T-helper 1 cell (primary cell): ENCODE measurements around the gene SGSM1.
A peak's percentile ranks its signal among the peaks of the same experiment; 100 is the strongest.
"Not testable (repeated sequence)": the region's sequence is repeated elsewhere in the genome, so short reads cannot be mapped to it uniquely, and the experiment has no call there.

Experiments used
- DNase-seq, 5 donors: peaks; one replicate each; pipeline ENCODE4 v3.0.0-alpha.2; 2012 to 2020

The SGSM1 gene

DNA sequence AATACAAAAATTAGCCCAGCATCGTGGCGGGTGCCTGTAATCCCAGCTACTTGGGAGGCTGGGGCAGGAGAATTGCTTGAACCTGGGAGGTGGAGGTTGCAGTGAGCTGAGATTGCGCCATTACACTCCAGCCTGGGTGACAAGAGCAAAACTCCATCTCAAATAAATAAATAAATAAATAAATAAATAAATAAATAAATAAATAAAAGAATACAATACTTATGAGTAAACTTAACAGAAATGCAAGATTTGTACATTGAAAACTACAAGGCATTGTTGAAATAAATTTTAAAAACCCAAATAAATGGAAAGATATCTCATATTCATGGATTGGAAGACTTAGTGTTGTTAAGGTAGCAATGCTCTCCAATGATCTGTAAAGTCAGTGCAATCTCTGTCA is 101.1 kb downstream of the SGSM1 start:
- not testable (repeated sequence) for DNase-seq

GRCh38 chr22:24920029-24920428 is 114.0 kb downstream of the SGSM1 start:
- DNase-seq, result no peak

- DNase-seq, result no peak
Observed at GRCh38 chr22:24925586-24926427, 119.8 kb downstream of the SGSM1 start.

GRCh38 chr22:24926428-24926725 is 120.4 kb downstream of the SGSM1 start:
- DNase-seq, result no peak

- no peak for DNase-seq
Observed at GRCh38 chr22:24926849-24927579, 121.0 kb downstream of the SGSM1 start.

DNA sequence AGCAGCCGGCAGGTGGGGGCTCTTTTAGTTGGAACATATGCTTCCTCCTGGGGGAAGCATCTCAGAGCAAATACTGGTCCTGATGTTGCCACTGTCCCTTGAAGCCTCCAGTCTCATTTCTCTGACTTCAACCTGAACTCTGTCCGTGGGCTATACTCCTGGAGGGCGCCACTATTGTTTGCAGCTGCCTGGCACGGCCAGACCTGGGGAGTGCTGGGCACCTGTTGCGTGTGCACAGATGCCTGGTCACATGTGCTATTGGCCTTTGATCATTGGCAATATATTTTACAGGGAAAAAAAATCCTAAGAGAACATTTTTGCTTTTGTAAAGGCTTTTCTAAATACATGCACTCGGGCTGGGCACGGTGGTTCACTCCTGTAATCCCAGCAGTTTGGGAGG is 122.3 kb downstream of the SGSM1 start:
- no peak for DNase-seq

DNA sequence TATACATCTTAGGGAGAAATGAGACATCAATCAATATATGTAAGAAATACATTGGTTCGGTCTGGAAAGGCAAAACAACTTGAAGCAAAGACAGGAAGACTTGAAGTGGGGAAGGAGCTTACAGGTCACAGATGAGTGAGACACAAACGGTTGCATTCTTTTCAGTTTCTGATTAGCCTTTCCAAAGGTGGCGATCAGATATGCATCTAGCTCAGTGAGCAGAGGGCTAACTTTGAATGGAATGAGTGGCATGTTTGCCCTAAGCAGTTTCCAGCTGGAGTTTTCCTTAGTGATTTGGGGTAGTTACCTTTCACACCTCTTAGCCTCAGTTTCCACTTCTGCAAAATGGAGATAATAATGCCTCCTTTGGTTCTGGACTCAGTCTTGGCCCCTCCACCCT is 124.7 kb downstream of the SGSM1 start:
- no peak for DNase-seq

- no peak for DNase-seq
Observed at GRCh38 chr22:24935771-24936483, 129.9 kb downstream of the SGSM1 start.

- DNase-seq, result peak in 1 of 5 donors; percentile 20
Observed at GRCh38 chr22:24937114-24937513, 131.1 kb downstream of the SGSM1 start.

- DNase-seq, result peak in 4 of 5 donors; percentile 4 to 39 (median 20)
Observed at GRCh38 chr22:24938741-24939341, 132.8 kb downstream of the SGSM1 start.

DNA sequence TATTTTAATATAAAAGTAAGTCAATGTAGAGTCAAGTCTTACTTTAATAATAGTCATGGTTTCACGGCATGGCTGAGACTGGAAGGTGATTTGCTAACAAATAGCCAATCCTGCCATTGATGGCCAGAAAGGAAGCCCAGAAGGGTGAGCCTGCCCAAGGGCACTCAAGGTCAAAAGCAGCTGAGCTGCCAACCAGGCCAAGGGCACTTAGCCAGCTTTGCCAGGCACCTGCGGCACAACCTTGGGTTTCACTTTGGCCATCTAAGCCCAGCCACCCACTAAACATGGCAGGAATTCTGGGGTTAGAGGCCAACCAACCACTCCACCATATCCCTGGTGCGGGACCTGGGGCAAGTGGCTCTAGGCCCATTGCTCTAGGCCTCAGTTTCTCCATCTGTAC is 136.3 kb downstream of the SGSM1 start:
- no peak for DNase-seq

DNA sequence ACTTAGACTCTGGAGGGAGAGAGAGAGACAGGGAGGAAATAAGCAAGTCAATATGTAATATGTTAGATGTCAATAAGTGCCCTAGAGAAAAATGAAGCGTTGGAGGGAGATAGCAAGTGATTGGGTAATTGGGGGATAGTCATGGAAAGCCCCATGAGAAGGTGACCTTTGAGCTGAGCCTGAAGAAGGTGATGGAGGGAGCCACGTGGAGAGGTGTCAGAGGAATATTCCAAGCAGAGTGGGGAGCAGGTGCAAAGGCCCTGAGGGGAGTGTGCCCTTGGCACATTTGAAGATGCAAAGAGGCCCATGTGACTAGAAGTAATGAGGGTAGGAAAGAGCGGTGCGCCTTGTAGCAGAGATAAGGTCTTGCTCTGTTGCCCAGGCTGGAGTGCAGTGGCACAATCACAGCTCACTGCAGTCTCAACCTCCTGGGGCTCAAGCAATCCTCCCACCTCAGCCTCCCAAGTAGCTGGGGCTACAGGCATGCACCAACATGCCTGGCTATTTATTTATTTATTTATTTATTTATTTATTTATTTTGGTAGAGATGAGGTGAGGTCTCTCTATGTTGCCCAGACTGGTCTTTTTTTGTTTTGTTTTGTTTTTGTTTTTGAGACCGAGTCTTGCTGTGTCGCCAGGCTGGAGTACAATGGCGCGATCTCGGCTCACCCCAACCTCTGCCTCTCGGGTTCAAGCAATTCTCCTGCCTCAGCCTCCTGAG is 138.4 kb downstream of the SGSM1 start:
- no peak for DNase-seq

- no peak for DNase-seq
Observed at GRCh38 chr22:24945430-24945829, 139.4 kb downstream of the SGSM1 start.

- no peak for DNase-seq
Observed at GRCh38 chr22:24947383-24947782, 141.4 kb downstream of the SGSM1 start.

DNA sequence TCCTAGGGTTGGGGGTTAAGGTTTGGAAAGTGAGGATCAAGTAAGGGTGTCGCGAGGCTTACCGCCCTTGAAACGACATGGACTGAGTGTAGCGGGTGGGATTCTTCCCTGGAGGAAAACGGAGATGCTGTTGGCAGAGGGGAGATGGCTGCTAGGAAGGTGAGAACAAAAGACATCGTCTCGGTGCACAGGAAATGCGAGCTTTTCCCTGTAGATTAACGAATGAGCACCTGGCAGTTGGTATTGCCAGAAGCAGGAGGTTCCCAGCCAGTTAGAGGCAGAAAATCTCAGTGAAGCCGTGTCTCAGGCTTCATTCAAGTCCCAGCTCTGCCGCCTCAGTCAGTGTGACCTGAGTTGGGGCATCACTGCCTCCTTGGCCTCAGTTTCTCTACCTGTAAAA is 141.9 kb downstream of the SGSM1 start:
- DNase-seq, result no peak

DNA sequence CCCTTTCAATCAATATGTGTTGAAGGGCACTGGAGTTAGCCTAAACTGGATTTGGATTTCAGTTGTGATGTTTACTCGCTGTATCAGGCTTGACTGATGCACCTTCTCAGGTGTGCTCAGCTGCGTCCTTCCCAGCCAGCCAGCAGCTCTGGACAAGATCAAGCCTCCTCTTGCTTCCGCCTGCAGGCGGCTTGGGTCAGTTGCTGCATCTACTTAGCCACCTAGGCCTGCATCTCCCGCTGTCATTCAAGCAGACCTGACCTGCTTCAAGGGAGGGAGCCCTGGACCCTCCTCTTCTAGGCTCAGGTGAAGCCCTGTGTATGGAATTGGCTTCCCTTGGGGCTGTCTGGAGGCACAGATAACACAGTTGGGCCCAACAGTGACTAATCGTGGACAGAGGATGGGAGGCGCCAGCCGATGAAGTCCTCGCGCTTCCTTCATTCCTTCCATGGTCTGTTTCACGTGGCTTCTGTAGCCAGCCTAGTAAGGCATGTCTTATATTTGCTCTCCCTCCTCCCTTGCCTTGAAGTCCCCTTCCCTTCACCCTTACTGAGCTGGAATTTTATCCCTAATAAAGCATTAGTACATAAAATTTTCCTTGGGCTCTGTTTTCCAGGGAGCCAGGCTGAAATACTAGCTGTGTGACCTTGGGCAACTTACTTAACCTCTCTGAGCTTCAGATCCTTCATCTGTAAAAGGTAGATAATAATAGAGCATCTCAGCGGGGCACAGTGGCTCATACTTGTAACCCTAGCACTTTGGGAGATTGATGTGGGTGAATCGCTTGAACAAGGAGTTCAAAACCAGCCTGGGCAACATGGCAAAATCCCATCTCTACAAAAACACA is 142.6 kb downstream of the SGSM1 start:
- DNase-seq, result no peak

DNA sequence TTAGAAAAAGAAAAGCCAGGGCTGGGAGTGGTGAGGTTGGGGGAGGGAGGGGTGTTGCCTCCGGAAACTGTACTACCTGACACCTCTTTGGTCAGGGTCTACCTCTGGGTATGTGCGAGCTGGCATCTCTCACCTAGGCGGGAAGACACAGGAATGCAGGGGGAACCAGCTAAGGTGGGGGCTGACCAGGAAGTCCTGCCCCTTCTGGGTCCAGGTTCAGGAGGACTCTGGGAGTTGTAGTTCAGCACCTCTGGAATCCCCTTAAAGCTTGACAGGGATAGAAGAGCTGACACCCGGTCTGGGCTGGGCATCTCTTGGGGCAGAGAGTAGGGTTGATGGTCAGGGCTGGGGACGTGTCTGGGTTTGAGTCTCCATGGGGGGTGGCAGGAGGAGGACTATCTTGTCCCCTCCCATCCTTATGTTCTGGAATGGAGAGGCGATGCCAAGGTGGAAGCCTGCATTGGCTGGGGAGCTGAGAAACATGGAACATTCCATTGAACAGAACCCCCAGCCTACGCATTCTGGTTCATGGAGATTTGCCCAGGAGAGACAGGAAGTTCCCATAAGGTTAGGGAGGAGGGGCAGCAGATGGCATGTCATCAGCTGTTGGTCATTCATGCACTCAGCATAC is 144.4 kb downstream of the SGSM1 start:
- DNase-seq, result no peak

DNA sequence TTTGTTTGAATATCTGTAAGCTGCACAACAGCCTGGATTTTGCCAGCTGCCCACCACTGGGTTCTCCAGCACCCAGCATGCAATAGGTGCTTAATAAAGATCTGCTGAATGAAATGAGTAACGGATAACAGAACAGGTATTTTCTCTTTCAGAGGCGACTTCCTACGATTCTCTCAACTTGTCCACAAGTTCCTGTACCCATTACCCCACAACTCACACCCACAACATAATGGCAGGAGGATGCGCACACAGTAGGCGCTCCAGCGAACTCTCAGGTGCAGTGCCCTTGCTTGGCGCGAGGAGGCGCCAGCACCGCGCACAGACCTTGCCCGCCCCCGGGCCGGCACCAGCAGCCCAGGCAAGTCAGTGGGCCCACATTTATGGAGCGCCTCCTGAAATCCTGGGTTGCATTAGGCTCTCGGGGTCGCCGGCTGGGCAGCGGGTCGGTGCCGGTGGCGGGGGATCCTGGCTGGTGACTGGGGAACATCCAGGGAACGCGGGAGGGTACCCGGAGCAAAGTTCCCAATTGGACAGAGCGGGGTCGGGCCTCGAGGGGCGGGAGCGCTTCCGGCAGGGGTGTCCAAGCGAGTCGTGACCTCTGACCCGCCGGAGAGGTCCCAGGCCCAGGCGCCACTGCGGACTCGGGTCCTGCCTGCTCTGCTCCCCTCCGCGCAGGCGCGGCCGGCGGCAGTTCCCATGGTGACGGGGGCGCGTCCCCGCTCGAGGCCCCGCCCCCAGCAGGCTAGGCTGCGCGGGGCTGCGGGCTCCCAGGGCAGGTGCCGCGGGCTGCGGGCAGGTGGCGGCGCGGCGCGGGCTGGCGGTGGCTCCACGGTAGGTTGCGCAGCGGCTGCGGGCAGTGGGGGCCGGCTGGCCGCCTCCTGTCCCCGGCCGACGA is 146.2 kb downstream of the SGSM1 start, which contains the start of gene KIAA1671:
Gene KIAA1671 (plus strand): TSS at position 775 of the 895 bp plus-strand sequence. CDS start 75,284 bp downstream, outside the sequence.
- peak; percentile 64 to 84 (median 76) for DNase-seq

DNA sequence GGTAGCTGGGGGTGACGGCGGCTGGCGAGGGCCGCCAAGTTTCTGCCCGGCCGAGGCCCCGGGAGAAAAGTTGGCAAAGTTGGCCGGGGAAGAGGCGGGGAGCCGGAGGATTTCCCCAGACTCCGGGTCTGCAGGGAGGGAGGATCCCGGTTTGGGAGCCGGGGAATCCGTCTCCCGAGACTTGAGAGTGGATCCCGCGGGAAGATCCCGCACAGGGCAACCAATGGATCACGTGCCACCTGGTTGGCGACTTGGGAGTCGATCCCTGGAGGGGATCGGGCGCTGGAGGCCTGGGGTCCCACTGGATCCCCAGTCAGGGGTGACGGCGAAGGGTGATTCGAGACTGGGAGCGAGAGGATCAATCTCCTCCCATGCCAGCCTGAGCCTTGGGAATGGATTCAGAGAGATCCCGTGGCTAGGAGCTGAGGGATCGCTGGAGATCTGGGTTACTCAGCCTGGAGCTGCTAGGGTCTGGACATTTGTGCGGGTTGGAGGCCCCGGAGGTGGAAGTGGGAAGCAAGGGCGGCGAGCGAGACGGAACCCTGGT is 146.9 kb downstream of the SGSM1 start:
- DNase-seq, result no peak
